ENCODE results near the gene ATF6. TPM values are rescaled to one million over a fixed set of nuclear protein-coding genes. Genes with fewer than 3 reads are reported as not detected.

Gene ATF6
- total RNA-seq, 5 donors from 2014 or later (not counting 1 experiment from before 2014, with no cell fraction given) = 18.7 to 27.6 (median 21.9) TPM

- DNase-seq (no peak), ATAC-seq (replicated peaks in 1 of 4) (no peak)
- no peak overlapping the region for H3K27ac ChIP-seq (ENCODE audit: low read length)
- H3K36me3 ChIP-seq (ENCODE audit: control insufficient read depth in 2 of 2, extremely low read depth in 1 of 2, insufficient read depth in 1 of 2, low read length in 1 of 2) = no peaks in the 10 kb centered on the region
- H3K36me3 Mint-ChIP-seq = peaks cover 41% of the 10 kb centered on the region
- no peak overlapping the region for H3K27ac Mint-ChIP-seq
- no peaks in the 10 kb centered on the region for H3K9me3 Mint-ChIP-seq
- H3K9me3 ChIP-seq = no peaks in the 10 kb centered on the region
- WGBS (ENCODE audit: insufficient coverage) = no CpG with 5 or more reads among the region's 2 CpGs
- peaks cover 4 to 14% of the 10 kb centered on the region in 2 experiments for H3K4me1 ChIP-seq (ENCODE audit: control insufficient read depth in 1 of 2, extremely low read depth in 1 of 2, insufficient read depth in 2 of 2, low read length in 2 of 2)
- ChIA-PET CTCF (no interaction called here), POLR2A (interaction anchor here in 1 of 2 donors (0.6 kb wide), 1 partner anchor 127 kb away, joined by 6 read pairs; no protein-coding TSS in a partner anchor)
- H3K27me3 ChIP-seq (replicated peaks in 1 of 2; ENCODE audit: control insufficient read depth in 2 of 2, extremely low read depth in 1 of 2, insufficient read depth in 2 of 2, low read length in 1 of 2) = no peaks in the 10 kb centered on the region
- H3K4me3 Mint-ChIP-seq = no peak overlapping the region
- H3K4me3 ChIP-seq (ENCODE audit: control insufficient read depth in 1 of 2, extremely low read depth in 1 of 2, low read length in 1 of 2) = no peak overlapping the region
- H3K4me1 Mint-ChIP-seq = peaks cover 37 to 55% (median 38%) of the 10 kb centered on the region in 3 donors
- H3K27me3 Mint-ChIP-seq = no peaks in the 10 kb centered on the region
Observed at GRCh38 chr1:161928056-161928455, 161.9 kb downstream of the ATF6 start.

- peak overlapping the region in 1 of 2 donors; percentile 59 for H3K27ac Mint-ChIP-seq
- no peaks in the 10 kb centered on the region for H3K36me3 ChIP-seq (ENCODE audit: control insufficient read depth in 2 of 2, extremely low read depth in 1 of 2, insufficient read depth in 1 of 2, low read length in 1 of 2)
- H3K4me1 Mint-ChIP-seq = peaks cover 45 to 60% (median 45%) of the 10 kb centered on the region in 3 donors
- H3K9me3 ChIP-seq = no peaks in the 10 kb centered on the region
- no peak overlapping the region for H3K27ac ChIP-seq (ENCODE audit: low read length)
- no peaks in the 10 kb centered on the region for H3K27me3 ChIP-seq (replicated peaks in 1 of 2; ENCODE audit: control insufficient read depth in 2 of 2, extremely low read depth in 1 of 2, insufficient read depth in 2 of 2, low read length in 1 of 2)
- CTCF ChIA-PET = interaction anchor here in 1 of 2 donors (1.1 to 1.7 kb wide), 2 partner anchors 10 to 108 kb away, joined by 3 read pairs; no protein-coding TSS in a partner anchor
- no peaks in the 10 kb centered on the region for H3K9me3 Mint-ChIP-seq
- no peak for DNase-seq
- H3K4me3 Mint-ChIP-seq = no peak overlapping the region
- no peaks in the 10 kb centered on the region for H3K27me3 Mint-ChIP-seq
- no CpG with 5 or more reads among the region's 1 CpG for WGBS (ENCODE audit: insufficient coverage)
- H3K4me1 ChIP-seq (ENCODE audit: control insufficient read depth in 1 of 2, extremely low read depth in 1 of 2, insufficient read depth in 2 of 2, low read length in 2 of 2) = peaks cover 10 to 24% of the 10 kb centered on the region in 2 experiments
- ATAC-seq (replicated peaks in 1 of 4) = no peak
- peaks cover 34% of the 10 kb centered on the region for H3K36me3 Mint-ChIP-seq
- no peak overlapping the region for H3K4me3 ChIP-seq (ENCODE audit: control insufficient read depth in 1 of 2, extremely low read depth in 1 of 2, low read length in 1 of 2)
- POLR2A ChIA-PET = no interaction called here
Observed at GRCh38 chr1:161929137-161929536, 163.0 kb downstream of the ATF6 start.

- Mint-ChIP-seq H3K36me3 (peaks cover 29% of the 10 kb centered on the region), H3K9me3 (no peaks in the 10 kb centered on the region), H3K27ac (peak overlapping the region in 1 of 2 donors; percentile 52), H3K4me1 (peaks cover 54 to 68% (median 55%) of the 10 kb centered on the region in 3 donors), H3K27me3 (no peaks in the 10 kb centered on the region), H3K4me3 (no peak overlapping the region)
- Histone ChIP-seq H3K27me3 (replicated peaks in 1 of 2; ENCODE audit: control insufficient read depth in 2 of 2, extremely low read depth in 1 of 2, insufficient read depth in 2 of 2, low read length in 1 of 2) (no peaks in the 10 kb centered on the region), H3K36me3 (ENCODE audit: control insufficient read depth in 2 of 2, extremely low read depth in 1 of 2, insufficient read depth in 1 of 2, low read length in 1 of 2) (no peaks in the 10 kb centered on the region), H3K9me3 (no peaks in the 10 kb centered on the region), H3K4me1 (ENCODE audit: control insufficient read depth in 1 of 2, extremely low read depth in 1 of 2, insufficient read depth in 2 of 2, low read length in 2 of 2) (peaks cover 10 to 33% of the 10 kb centered on the region in 2 experiments), H3K4me3 (ENCODE audit: control insufficient read depth in 1 of 2, extremely low read depth in 1 of 2, low read length in 1 of 2) (no peak overlapping the region), H3K27ac (ENCODE audit: low read length) (no peak overlapping the region)
- ChIA-PET CTCF (interaction anchor here in 1 of 2 donors (1.1 to 1.7 kb wide), 2 partner anchors 11 to 107 kb away, joined by 3 read pairs; no protein-coding TSS in a partner anchor), POLR2A (interaction anchor here in 1 of 2 donors (0.5 to 0.6 kb wide), 2 partner anchors 30 to 92 kb away, joined by 3 read pairs; no protein-coding TSS in a partner anchor)
- DNase-seq = no peak
- no peak for ATAC-seq (replicated peaks in 1 of 4)
- no CpG with 5 or more reads among the region's 1 CpG for WGBS (ENCODE audit: insufficient coverage)
Observed at GRCh38 chr1:161930064-161930463, 163.9 kb downstream of the ATF6 start.

GRCh38 chr1:161932668-161933067 is 166.5 kb downstream of the ATF6 start:
- Histone ChIP-seq H3K4me3 (ENCODE audit: control insufficient read depth in 1 of 2, extremely low read depth in 1 of 2, low read length in 1 of 2) (no peak overlapping the region), H3K9me3 (no peaks in the 10 kb centered on the region), H3K27me3 (replicated peaks in 1 of 2; ENCODE audit: control insufficient read depth in 2 of 2, extremely low read depth in 1 of 2, insufficient read depth in 2 of 2, low read length in 1 of 2) (no peaks in the 10 kb centered on the region), H3K4me1 (ENCODE audit: control insufficient read depth in 1 of 2, extremely low read depth in 1 of 2, insufficient read depth in 2 of 2, low read length in 2 of 2) (peaks cover 14 to 46% of the 10 kb centered on the region in 2 experiments), H3K36me3 (ENCODE audit: control insufficient read depth in 2 of 2, extremely low read depth in 1 of 2, insufficient read depth in 1 of 2, low read length in 1 of 2) (peaks cover 0 to 6% of the 10 kb centered on the region in 2 donors), H3K27ac (ENCODE audit: low read length) (no peak overlapping the region)
- DNase-seq (no peak), ATAC-seq (replicated peaks in 1 of 4) (no peak)
- 90% methylated on average over 2 of the region's 2 CpGs for WGBS (ENCODE audit: insufficient coverage)
- H3K9me3 Mint-ChIP-seq = no peaks in the 10 kb centered on the region
- peaks cover 58 to 68% (median 63%) of the 10 kb centered on the region in 3 donors for H3K4me1 Mint-ChIP-seq
- H3K27ac Mint-ChIP-seq = peak overlapping the region; percentile 79 to 96
- peaks cover 20% of the 10 kb centered on the region for H3K36me3 Mint-ChIP-seq
- CTCF ChIA-PET = no interaction called here
- POLR2A ChIA-PET = no interaction called here
- H3K27me3 Mint-ChIP-seq = no peaks in the 10 kb centered on the region
- peak overlapping the region in 1 of 3 donors; percentile 1 for H3K4me3 Mint-ChIP-seq

- WGBS (ENCODE audit: insufficient coverage) = 58% methylated on average over 2 of the region's 6 CpGs
- Mint-ChIP-seq H3K4me3 (peak overlapping the region; percentile 44 to 69 (median 51)), H3K9me3 (no peaks in the 10 kb centered on the region), H3K27ac (peak overlapping the region; percentile 96), H3K4me1 (peaks cover 57 to 65% (median 59%) of the 10 kb centered on the region in 3 donors), H3K36me3 (peaks cover 20% of the 10 kb centered on the region), H3K27me3 (no peaks in the 10 kb centered on the region)
- peak overlapping the region; percentile 58 for H3K27ac ChIP-seq (ENCODE audit: low read length)
- H3K4me3 ChIP-seq (ENCODE audit: control insufficient read depth in 1 of 2, extremely low read depth in 1 of 2, low read length in 1 of 2) = peak overlapping the region in 1 of 2 donors; percentile 44
- ChIA-PET CTCF (no interaction called here), POLR2A (interaction anchor here in 1 of 2 donors (0.6 kb wide), 1 partner anchor 51 kb away, joined by 3 read pairs; no protein-coding TSS in a partner anchor)
- peaks cover 0 to 11% of the 10 kb centered on the region in 2 donors for H3K36me3 ChIP-seq (ENCODE audit: control insufficient read depth in 2 of 2, extremely low read depth in 1 of 2, insufficient read depth in 1 of 2, low read length in 1 of 2)
- peak; percentile 91 to 97 (median 94) for ATAC-seq (replicated peaks in 1 of 4)
- no peaks in the 10 kb centered on the region for H3K27me3 ChIP-seq (replicated peaks in 1 of 2; ENCODE audit: control insufficient read depth in 2 of 2, extremely low read depth in 1 of 2, insufficient read depth in 2 of 2, low read length in 1 of 2)
- H3K9me3 ChIP-seq = no peaks in the 10 kb centered on the region
- peak in 24 of 35 experiments; percentile 1 to 56 (median 8) for DNase-seq
- peaks cover 14 to 48% of the 10 kb centered on the region in 2 experiments for H3K4me1 ChIP-seq (ENCODE audit: control insufficient read depth in 1 of 2, extremely low read depth in 1 of 2, insufficient read depth in 2 of 2, low read length in 2 of 2)
Observed at GRCh38 chr1:161933592-161934588, 167.8 kb downstream of the ATF6 start.

- Histone ChIP-seq H3K9me3 (no peaks in the 10 kb centered on the region), H3K27ac (ENCODE audit: low read length) (no peak overlapping the region), H3K4me3 (ENCODE audit: control insufficient read depth in 1 of 2, extremely low read depth in 1 of 2, low read length in 1 of 2) (no peak overlapping the region), H3K36me3 (ENCODE audit: control insufficient read depth in 2 of 2, extremely low read depth in 1 of 2, insufficient read depth in 1 of 2, low read length in 1 of 2) (peaks cover 0 to 11% of the 10 kb centered on the region in 2 donors), H3K27me3 (replicated peaks in 1 of 2; ENCODE audit: control insufficient read depth in 2 of 2, extremely low read depth in 1 of 2, insufficient read depth in 2 of 2, low read length in 1 of 2) (no peaks in the 10 kb centered on the region), H3K4me1 (ENCODE audit: control insufficient read depth in 1 of 2, extremely low read depth in 1 of 2, insufficient read depth in 2 of 2, low read length in 2 of 2) (peaks cover 14 to 46% of the 10 kb centered on the region in 2 experiments)
- Mint-ChIP-seq H3K9me3 (no peaks in the 10 kb centered on the region), H3K4me1 (peaks cover 46 to 54% (median 51%) of the 10 kb centered on the region in 3 donors), H3K4me3 (peak overlapping the region in 1 of 3 donors; percentile 69), H3K27me3 (no peaks in the 10 kb centered on the region), H3K27ac (peak overlapping the region; percentile 96), H3K36me3 (peaks cover 8% of the 10 kb centered on the region)
- DNase-seq = peak in 1 of 35 experiments; percentile 20
- ChIA-PET CTCF (no interaction called here), POLR2A (no interaction called here)
- no CpG with 5 or more reads among the region's 1 CpG for WGBS (ENCODE audit: insufficient coverage)
- ATAC-seq (replicated peaks in 1 of 4) = peak in 3 of 4 experiments; percentile 27 to 56 (median 48)
Observed at GRCh38 chr1:161935264-161935663, 169.1 kb downstream of the ATF6 start.
